ENCODE results near the gene PAK4.

DNA sequence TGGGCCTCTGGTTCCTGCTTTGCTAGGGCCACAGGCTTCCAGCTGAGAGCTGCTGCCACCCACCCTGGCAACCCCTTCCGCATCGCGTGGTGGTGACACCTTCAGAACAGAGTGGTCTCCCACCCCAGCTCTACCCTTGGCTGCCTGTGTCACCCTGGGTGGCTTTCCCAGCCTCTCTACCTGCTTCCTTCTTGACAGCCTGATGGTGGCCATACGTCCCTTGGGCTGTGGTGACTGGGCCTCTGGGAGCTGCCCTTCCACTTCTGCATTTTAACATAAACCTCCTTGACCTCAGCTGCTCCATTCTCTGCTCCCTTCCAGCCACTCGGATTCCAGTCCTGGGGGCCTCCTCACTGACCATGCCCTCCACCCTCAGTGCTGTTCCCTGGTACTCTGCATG is 17.0 kb downstream of the PAK4 start:
- TF ChIP-seq POLR2A (IDR thresholded peaks at IDR 0.05; ENCODE audit: extremely low read depth, insufficient read length): no peak
- TF ChIP-seq, protein P1, sequence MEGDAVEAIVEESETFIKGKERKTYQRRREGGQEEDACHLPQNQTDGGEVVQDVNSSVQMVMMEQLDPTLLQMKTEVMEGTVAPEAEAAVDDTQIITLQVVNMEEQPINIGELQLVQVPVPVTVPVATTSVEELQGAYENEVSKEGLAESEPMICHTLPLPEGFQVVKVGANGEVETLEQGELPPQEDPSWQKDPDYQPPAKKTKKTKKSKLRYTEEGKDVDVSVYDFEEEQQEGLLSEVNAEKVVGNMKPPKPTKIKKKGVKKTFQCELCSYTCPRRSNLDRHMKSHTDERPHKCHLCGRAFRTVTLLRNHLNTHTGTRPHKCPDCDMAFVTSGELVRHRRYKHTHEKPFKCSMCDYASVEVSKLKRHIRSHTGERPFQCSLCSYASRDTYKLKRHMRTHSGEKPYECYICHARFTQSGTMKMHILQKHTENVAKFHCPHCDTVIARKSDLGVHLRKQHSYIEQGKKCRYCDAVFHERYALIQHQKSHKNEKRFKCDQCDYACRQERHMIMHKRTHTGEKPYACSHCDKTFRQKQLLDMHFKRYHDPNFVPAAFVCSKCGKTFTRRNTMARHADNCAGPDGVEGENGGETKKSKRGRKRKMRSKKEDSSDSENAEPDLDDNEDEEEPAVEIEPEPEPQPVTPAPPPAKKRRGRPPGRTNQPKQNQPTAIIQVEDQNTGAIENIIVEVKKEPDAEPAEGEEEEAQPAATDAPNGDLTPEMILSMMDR (IDR thresholded peaks at IDR 0.05; ENCODE audit: low read depth, low read length): no peak
- TF ChIP-seq, protein P2, sequence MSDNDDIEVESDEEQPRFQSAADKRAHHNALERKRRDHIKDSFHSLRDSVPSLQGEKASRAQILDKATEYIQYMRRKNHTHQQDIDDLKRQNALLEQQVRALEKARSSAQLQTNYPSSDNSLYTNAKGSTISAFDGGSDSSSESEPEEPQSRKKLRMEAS (IDR thresholded peaks at IDR 0.05; ENCODE audit: low read depth, low read length): no peak

Measured in NB4 (cell line).